OCI-LY3 (cell line): ENCODE data around the gene KCNJ12.
"Not testable (repeated sequence)": the region's sequence is repeated elsewhere in the genome, so short reads cannot be mapped to it uniquely, and the experiment has no call there.

ENCODE experiments used
- CTCF ChIP-seq: fragments of 200-600, 300-600 bp; sonication (generic); IDR thresholded peaks from 2 replicates; pipeline ENCODE4 v1.5.1; 2014; ENCODE audit warnings: antibody characterized with exemption, low read length, low read depth
- EZH2phosphoT487 ChIP-seq: fragments of 200-600 bp; shearing (Covaris generic); IDR thresholded peaks from 2 replicates; pipeline ENCODE4 v1.6.1; 2018; ENCODE audit warnings: antibody characterized with exemption, mixed run types, low read depth

GRCh38 chr17:21339571-21339970 is 36.6 kb upstream of the KCNJ12 start:
- not testable (repeated sequence) for TF ChIP-seq CTCF, EZH2phosphoT487
